GM12801 (cell line): ENCODE measurements around the gene RPS8.

Experiments
- CTCF ChIP-seq: IDR thresholded peaks from one replicate; pipeline ENCODE4 v1.5.1; 2011; ENCODE audit warnings: control low read depth; ENCODE audit not compliant: insufficient read length; ENCODE audit errors: extremely low read depth

The RPS8 gene

GRCh38 chr1:44803062-44803311 is 27.6 kb downstream of the RPS8 start:
- no peak for TF ChIP-seq CTCF

- no peak for TF ChIP-seq CTCF
These were observed 28.2 kb downstream of the RPS8 start for GRCh38 chr1:44803312-44804095.

- TF ChIP-seq CTCF = no peak
These were observed 30.1 kb downstream of the RPS8 start for GRCh38 chr1:44805311-44806024.

GRCh38 chr1:44806025-44806703 is 30.8 kb downstream of the RPS8 start:
- TF ChIP-seq CTCF = no peak

GRCh38 chr1:44806704-44807363 is 31.5 kb downstream of the RPS8 start, which contains the start of gene DYNLT4:
Gene DYNLT4 (minus strand): TSS chr1:44807351. CDS start chr1:44806668, 683 bp downstream.
- TF ChIP-seq CTCF = no peak

GRCh38 chr1:44807364-44808062 is 32.2 kb downstream of the RPS8 start:
- no peak for TF ChIP-seq CTCF
